ENCODE measurements around the gene SLC30A2.

Gene SLC30A2

GRCh38 chr1:25996966-25997827, 48.7 kb downstream of the SLC30A2 start:
- DNase-seq (ENCODE audit: low read depth): peak; percentile 97

DNA sequence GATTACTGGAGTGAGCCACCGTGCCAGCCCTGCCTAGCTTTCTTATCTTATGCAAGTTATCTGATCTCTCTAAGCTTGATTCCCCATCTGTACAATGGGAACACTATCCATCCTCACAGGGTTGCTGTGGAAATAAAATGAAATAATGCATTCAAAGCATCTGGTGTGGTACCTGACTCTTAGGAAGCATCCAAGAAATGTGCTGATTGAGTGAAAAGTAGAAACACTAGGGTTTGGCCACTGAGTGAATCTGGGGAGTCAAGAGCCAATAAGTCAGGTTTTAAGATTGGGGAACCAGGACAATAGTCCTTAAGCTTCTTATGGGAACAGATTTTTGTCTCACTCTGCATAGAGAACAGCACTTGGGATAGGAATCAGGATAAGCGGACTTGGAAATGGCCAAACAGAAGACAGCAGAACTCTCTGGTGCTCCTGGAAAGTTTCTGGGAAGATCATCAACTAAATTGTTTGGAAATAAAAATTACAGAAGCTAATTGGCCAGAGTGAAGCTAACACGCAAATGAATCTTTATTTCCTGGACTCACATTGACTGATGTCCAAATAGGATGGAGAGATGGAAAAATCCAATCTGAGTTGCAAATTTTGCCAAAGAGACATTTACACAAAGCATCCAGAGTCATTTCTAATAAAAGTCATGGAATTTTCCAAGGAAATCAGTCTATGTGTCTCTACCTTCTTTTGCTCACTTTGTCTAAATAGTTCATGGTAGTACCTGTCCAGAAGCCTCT, 51.3 kb downstream of the SLC30A2 start:
- no peak for DNase-seq (ENCODE audit: low read depth)

GRCh38 chr1:25993197-25993951, 52.5 kb downstream of the SLC30A2 start:
- DNase-seq (ENCODE audit: low read depth): no peak

GRCh38 chr1:25992689-25993171, 53.2 kb downstream of the SLC30A2 start:
- DNase-seq (ENCODE audit: low read depth): no peak

DNA sequence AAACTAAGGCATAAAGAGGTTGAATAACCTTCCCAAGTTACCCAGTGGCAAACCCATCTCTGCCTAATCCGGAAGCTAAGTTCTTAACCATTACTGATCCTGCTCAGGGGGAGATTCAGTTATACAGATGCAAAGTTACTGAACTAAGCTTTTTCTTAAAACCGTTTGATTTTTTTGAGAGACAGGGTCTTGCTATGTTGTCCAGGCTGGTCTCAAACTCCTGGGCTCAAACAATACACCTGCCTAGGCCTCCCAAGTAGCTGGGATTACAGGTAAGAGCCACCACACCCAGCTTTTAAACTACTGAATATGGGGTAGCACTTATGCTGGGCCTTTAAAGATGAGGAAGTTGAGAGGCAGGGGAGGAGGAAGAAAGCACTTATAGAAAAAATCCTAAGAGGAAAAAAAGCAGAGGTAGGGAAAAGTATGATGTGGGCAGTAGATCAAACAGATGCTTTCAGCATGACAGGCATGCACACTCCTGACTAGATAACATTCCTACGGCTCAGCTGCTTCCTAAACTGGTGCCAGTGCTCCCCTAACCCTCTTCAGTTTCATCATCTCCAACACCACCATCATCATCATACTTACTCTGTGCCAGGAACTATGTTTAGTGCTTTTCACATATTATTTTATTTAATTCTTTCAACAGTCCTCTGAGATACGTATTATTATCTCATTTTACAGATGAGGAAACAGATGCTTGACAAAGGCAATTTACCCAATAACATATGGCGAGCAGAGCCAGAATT, 53.8 kb downstream of the SLC30A2 start:
- DNase-seq (ENCODE audit: low read depth): peak; percentile 86

DNA sequence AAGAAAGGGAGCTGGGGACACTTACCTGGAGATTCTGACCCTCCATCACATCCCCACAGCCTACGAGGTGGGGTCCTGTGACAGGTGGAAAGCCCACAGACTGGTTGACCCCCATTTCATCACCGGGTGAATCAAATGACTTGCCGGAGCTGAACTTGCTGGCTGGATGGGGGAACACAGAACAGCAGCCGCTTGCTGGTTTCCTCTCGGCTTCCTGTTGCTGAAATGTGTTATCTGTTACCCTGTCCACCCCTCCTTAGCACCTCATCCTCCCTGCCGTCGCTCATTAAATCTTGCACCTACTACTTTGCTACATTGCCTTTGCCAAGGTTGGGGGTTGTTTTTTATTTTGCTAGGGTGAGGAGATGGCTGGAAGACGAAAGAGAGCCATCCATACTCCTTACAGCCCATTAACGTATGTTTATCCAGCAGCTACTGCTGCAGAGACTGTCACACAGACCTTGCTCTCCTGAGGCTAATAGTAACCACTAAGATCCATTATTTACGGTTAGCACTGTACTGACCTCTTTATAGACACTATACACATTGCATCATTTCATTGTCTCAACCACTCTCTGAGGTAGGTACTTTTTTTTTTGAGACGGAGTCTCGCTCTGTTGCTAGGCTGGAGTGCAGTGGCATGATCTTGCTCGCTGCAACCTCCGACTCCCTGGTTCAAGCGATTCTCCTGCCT, 55.1 kb downstream of the SLC30A2 start:
- DNase-seq (ENCODE audit: low read depth): no peak

GRCh38 chr1:25990251-25990650, 55.7 kb downstream of the SLC30A2 start:
- no peak for DNase-seq (ENCODE audit: low read depth)

- DNase-seq (ENCODE audit: low read depth): no peak
Observed at GRCh38 chr1:25989440-25990234, 56.3 kb downstream of the SLC30A2 start.

DNA sequence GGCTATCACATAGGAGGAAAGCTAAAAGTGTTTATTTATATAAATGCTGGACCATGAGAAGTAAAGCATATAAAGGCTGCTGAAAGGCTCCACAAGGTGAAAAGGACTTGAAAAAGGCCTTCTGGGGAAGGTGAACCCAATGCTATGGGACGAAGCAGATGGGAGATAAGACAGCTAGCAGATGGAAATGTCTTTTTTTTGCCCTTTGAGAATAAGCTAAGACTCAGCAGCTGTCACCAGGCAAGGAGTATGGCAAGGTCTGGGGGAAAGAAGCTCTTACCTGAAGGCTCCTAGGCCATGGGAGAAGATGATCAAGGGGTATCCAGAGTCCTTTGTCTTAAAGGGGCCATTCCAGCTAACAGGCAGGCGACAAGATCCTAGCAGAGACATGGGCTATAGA, 58.0 kb downstream of the SLC30A2 start:
- no peak for DNase-seq (ENCODE audit: low read depth)

All from amniotic epithelial cell (primary cell).